ENCODE measurements around the gene PHF13.

The PHF13 gene

DNA sequence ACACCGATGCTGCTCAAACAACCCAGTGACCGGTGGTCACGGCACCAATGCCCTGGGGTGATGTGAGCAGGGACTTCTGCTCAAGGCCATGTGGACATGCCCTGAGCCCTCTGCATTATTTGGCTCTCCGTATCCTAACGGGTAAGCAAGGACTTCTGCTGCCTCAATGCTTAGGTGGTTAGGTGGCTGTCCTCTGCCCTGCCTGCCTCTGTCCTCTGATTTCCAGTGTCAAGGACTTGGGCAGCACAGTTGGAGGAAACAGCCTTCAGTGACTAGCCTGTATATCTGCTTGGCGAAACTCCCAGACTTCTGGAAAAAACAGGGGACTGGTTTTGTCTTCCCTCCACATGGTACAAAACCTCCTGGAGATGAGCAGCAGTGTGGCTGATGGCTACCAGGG lies 53.6 kb downstream of the PHF13 start:
- no peak for DNase-seq

DNA sequence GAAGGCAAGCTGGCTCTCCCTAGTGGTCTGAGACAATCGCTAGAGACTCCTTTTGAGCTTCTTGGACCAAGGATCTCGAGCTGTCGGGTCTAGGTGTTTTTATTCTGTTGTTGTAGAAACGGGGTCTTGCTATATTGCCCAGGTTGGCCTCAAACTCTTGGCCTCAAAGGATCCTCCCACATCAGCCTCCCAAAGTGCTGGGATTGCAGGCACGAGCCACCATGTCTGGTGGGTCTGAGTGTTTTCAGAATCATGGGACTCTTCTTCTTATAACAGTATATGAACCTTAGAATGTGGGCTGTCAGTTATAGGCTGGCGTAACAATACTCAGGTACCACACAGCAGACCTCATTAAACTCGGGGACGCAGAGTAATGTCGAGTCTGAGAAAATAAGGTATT lies 55.0 kb downstream of the PHF13 start:
- DNase-seq: no peak

DNA sequence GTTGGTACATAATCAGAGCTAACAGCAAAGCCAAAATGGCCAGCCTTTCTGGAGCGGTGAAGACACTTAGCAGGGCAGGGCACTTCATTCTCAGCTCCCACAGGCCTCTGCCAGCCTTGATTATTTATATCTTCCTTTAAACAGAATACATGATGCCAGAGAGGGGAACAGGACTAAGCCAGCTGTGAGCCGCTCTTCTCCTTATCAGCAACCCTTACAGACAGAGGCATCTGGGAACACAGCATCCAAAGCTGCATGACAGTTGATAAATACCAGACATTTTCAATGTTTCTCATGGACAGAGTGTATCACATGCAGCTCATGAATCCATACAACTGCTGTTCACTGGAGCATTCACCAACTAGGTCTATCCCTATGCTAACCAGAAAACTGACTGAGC lies 59.0 kb downstream of the PHF13 start:
- DNase-seq: no peak
